HG03108 (cell line): ENCODE data around the gene ZCCHC7.
"Not testable (repeated sequence)": the region's sequence is repeated elsewhere in the genome, so short reads cannot be mapped to it uniquely, and the experiment has no call there.

Experiments used
- ATAC-seq: cut with Tn5 transposase; IDR thresholded peaks from one replicate; pipeline ENCODE4 v1.9.1; 2021; ENCODE audit warnings: moderate library complexity; ENCODE audit not compliant: unreplicated experiment

Gene ZCCHC7

GRCh38 chr9:37203456-37203855, 83.1 kb downstream of the ZCCHC7 start:
- ATAC-seq = not testable (repeated sequence)

DNA sequence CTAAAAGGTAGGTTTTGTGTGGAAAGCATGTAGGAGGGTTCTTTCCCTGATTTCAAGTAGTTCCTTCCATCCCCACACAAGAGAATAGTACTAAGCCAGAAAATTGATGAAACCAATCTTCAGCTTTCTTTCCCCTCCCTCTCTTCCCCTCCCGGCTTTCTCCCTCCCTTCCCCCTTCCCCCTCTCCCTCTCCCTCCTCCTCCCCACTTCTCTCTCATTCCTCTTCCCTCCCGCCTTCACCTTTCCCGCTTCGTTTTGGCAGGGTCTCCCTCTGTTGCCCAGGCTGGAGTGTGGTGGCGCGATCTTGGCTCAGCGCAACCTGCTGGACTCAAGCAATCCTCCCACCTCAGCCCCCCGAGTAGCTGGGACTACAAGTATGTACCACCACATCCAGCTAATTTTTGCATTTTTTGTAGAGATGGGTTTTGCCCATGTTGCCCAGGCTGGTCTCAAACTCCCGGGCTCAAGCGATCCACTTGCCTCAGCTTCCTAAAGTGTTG, 85.8 kb downstream of the ZCCHC7 start:
- no peak for ATAC-seq

- no peak for ATAC-seq
Observed at GRCh38 chr9:37209431-37210386, 89.3 kb downstream of the ZCCHC7 start.

GRCh38 chr9:37210737-37211523, 90.6 kb downstream of the ZCCHC7 start:
- no peak for ATAC-seq

DNA sequence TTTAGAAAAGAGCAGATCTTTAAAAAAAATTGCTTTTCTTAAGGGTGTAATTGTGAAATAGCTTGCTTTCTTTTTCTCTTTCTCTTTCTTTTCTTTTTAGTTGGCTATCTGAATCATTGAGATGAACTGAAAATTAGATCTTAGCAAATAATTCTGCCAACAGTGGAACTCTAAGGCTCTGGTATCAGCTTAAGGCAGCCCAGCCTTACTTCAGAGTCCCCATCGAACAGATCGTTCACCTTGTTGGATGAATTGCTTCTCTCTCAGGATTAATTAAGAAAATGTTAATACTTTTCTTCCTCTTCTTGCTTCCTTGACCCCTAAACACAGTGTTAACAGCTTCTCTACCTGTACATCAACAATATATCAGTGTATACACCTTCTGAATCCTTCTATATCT, 92.1 kb downstream of the ZCCHC7 start:
- ATAC-seq = no peak

- no peak for ATAC-seq
Observed at GRCh38 chr9:37215381-37215780, 95.0 kb downstream of the ZCCHC7 start.

- no peak for ATAC-seq
Observed at GRCh38 chr9:37215830-37216229, 95.5 kb downstream of the ZCCHC7 start.

GRCh38 chr9:37217161-37217560, 96.8 kb downstream of the ZCCHC7 start:
- ATAC-seq = no peak

GRCh38 chr9:37218800-37219425, 98.5 kb downstream of the ZCCHC7 start:
- no peak for ATAC-seq

DNA sequence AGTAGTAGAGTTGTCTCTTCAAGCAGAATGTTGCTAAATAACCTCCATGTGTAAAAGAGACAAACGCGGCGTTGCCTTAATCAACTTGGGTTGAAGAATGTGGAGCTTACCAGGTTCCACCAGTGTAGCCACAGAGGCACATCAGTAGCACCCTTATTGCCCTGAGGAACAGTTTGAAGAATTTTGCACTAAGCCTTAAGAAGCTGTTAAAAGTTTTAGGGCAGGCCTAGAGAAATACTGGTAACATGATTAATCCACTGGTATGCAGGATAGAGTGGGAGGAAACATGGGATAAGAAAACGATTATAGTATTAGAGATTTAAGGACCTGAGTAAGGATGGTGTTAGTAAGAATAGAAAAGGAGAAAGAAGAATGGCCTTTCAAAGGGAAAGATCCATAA, 100.6 kb downstream of the ZCCHC7 start:
- no peak for ATAC-seq

DNA sequence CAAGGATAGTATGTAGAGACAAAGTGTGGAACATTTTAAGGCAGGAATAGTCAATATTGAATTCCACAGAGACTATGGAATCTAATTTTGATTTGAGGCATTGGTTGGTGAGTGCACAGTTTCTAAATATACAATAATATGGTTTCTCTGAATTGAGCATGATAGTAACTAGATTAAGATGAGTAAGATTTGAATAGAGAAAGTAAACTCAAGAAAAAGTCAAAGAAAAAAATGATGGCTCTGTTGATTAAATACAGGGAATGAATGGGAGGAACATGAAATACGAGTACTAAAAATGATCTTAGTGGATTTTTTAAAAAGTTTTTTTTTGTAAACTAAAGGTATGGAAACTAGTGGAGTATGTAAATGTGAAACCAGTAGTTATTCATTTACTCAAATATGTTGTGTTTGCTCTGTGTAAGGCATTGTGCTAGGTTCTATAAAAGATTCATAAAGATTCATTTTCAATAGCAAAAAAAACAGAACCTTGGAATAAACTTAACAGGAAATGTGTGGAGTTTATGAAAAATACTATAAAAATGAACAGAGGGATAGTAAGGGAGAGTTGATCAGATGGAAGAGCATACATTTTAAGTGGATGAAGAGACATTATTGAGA, 101.2 kb downstream of the ZCCHC7 start:
- no peak for ATAC-seq

DNA sequence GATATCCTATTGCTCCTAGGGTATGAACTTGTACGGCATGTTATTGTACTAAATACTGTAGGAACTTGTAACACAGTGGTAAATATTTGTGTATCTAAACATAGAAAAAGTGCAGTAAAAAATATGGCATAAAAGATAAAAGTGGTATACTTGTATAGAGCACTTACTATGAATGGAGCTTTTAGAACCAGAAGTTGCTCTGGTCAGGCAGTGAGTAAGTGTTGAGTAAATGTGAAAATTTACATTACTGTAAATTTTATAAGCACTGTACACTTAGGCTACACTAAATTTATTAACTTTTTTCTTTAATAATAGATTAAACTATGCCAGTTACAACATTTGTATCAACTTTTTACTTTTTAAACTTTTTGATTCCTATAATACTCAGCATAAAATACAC, 109.1 kb downstream of the ZCCHC7 start:
- no peak for ATAC-seq

- no peak for ATAC-seq
Observed at GRCh38 chr9:37229882-37230482, 109.6 kb downstream of the ZCCHC7 start.

DNA sequence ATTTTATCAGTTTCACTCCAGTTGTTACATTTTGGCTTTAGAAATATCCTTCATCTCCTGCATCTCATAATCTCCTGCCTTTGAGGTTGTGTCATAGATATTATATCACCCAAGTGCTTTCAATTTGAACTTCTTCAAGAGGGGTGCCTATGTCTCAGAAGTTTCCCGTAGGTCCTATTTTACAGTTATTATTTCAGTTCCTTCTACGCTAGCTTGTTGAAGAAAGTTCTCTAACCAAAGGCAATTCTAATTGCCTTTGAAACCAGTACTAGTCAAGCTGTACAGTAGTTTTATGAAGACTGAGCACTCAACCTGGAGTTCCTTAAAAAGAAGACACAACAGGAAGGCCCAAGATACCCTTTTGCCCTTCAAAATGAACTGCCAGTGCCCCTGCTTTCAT, 116.4 kb downstream of the ZCCHC7 start:
- ATAC-seq = no peak

DNA sequence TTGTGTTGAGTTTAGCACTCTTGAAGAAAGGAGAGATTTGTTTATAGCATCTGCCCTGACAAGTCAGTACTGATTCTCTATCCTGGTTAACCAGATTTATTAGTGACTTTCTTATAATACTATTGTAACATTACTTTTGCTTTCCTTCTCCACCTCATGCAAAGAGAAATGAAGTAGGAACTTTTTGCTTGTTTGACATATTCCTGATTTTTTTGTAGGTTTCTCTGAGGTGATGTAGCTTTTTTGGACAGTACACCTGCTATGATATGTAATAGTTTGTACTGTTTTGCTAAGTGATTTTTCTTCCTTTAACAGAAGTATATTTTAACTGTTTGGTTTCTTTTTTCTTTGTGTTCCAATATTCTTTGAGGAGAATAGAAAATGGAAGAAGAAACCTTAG, 117.7 kb downstream of the ZCCHC7 start:
- ATAC-seq = no peak

GRCh38 chr9:37239224-37239859, 119.0 kb downstream of the ZCCHC7 start:
- ATAC-seq = no peak

DNA sequence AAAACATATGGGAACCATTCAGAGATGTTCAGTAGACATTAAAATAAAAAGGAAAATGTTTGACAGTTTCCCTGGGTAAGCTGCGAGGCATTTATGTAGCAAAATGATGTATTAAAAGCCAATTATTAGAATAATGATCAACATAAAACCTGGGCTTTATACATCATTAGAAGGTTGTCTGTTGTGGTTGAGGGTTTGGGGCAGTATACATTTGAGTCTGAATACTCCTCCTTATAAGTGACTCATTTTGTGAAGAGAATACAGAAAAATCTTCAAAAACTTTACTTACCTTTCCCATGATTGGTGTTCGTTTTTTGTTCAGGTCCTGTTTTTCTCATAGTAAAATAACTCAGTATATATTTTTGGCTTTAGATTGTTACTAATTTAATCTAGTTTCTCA, 119.5 kb downstream of the ZCCHC7 start:
- no peak for ATAC-seq

DNA sequence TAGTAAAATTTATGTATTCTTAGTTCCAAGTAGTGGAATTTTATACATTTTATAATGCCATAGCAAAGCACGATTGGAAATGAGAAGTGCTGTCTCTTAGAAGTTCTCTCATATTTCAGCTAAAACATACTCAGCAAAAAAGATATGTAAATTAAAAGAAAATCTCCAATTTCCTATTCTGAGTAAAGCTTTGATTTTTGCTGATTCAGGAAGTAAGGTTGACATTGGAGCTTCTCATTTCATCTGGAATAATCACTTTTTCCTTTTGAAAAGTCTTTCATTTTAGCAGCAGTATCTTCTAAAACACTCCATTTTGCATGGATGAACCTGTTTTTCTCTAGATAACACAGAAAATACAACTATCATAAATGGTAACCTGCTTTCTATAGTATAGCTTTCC, 121.0 kb downstream of the ZCCHC7 start:
- no peak for ATAC-seq

DNA sequence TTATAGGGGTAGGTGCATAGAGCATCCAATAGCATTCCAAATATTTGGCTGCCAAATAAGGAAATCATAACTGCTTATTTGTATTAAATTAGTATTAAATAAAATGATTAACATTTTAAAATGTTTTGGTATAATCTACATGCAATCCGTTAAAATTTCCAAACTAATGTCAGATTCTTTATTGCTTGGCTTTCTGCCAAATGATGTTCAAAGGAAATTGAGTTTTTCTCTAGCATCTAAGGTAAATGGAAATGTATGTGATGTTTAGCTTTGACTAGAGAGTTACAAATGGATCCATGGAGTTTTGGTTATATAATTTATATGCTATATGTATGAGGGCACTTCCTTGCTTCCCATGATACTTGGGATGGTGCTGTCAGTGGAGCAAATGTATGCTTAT, 121.7 kb downstream of the ZCCHC7 start:
- ATAC-seq = no peak
